HepG2 (cell line): Measurements from ENCODE around the gene GLYATL1B.
"Not testable (repeated sequence)": the region's sequence is repeated elsewhere in the genome, so short reads cannot be mapped to it uniquely, and the experiment has no call there.

ENCODE experiments used
- ATF1 ChIP-seq: IDR thresholded peaks from 2 replicates; pipeline ENCODE4 v1.6.1; 2016; ENCODE audit warnings: mild to moderate bottlenecking, control low read depth
- CTCF ChIP-seq: sonication (generic); formaldehyde crosslinking; IDR thresholded peaks from 2 replicates; pipeline ENCODE4 v1.5.0; 2020; ENCODE audit warnings: mild to moderate bottlenecking, missing genetic modification reagents, moderate library complexity
- GABPA ChIP-seq, 2 experiments: IDR thresholded peaks; 2 replicates each; pipeline ENCODE4 v1.6.1; 2011 to 2016; ENCODE audit warnings: low read depth in 2 of 2, low read length in 1 of 2, missing biosample characterization in 1 of 2, missing genetic modification characterization in 1 of 2
- GRHL1 ChIP-seq: sonication (generic); formaldehyde crosslinking; conservative IDR thresholded peaks from 2 replicates; pipeline ENCODE4 v1.8.0; 2022; ENCODE audit warnings: missing genetic modification reagents
- NR2C2 ChIP-seq: sonication (generic); formaldehyde crosslinking; IDR thresholded peaks from 2 replicates; pipeline ENCODE4 v1.4.0; 2020; ENCODE audit warnings: missing genetic modification reagents, mild to moderate bottlenecking, moderate library complexity, borderline replicate concordance
- ZNF350 ChIP-seq: sonication (generic); formaldehyde crosslinking; IDR thresholded peaks from 2 replicates; pipeline ENCODE4 v1.4.0; 2020; ENCODE audit warnings: mild to moderate bottlenecking, low read depth, missing genetic modification reagents, borderline replicate concordance
- ZNF496 ChIP-seq: sonication (generic); formaldehyde crosslinking; IDR thresholded peaks from 2 replicates; pipeline ENCODE4 v1.8.1; 2023; ENCODE audit warnings: mild to moderate bottlenecking, moderate library complexity, missing genetic modification reagents; ENCODE audit not compliant: insufficient replicate concordance

- TF ChIP-seq NR2C2 (CRISPR knock-in tag); ZNF496 (CRISPR knock-in tag); GABPA (IDR thresholded peaks at IDR 0.05; ENCODE audit: low read depth, low read length); GABPA (CRISPR knock-in tag; IDR thresholded peaks at IDR 0.05; ENCODE audit: low read depth); ZNF350 (CRISPR knock-in tag); GRHL1; CTCF (CRISPR knock-in tag); ATF1 (CRISPR knock-in tag): not testable (repeated sequence)
These were observed 21.6 kb downstream of the GLYATL1B start for GRCh38 chr11:59107721-59108120.
